H1 (cell line): ENCODE measurements around the gene FIBIN. TPM values are rescaled to one million over a fixed set of nuclear protein-coding genes. Genes with fewer than 3 reads are reported as not detected.

Experiments used
- CBX5 ChIP-seq: fragments of 300-800, 300-1000 bp; sonication (generic); IDR thresholded peaks from 2 replicates; pipeline ENCODE4 v1.7.1; 2016; ENCODE audit warnings: antibody characterized with exemption, low read length, low read depth
- E2F6 ChIP-seq: IDR thresholded peaks from 2 replicates; pipeline ENCODE4 v1.6.1; 2012; ENCODE audit warnings: inconsistent platforms
- NANOG ChIP-seq: IDR thresholded peaks from 2 replicates; pipeline ENCODE4 v1.6.1; 2011; ENCODE audit warnings: low read length, low read depth, mild to moderate bottlenecking, inconsistent platforms; ENCODE audit not compliant: insufficient read depth, poor library complexity, severe bottlenecking
- RFX5 ChIP-seq: IDR thresholded peaks from 2 replicates; pipeline ENCODE4 v1.6.1; 2011; ENCODE audit warnings: low read depth, low read length, improper control_type of control experiment, borderline replicate concordance
- SAP30 ChIP-seq: fragments of 300-600 bp; sonication (generic); IDR thresholded peaks from 2 replicates; pipeline ENCODE4 v1.7.1; 2012; ENCODE audit warnings: low read length, moderate library complexity, mild to moderate bottlenecking, inconsistent platforms; ENCODE audit not compliant: insufficient read depth, insufficient replicate concordance
- polyA plus RNA-seq, 7 experiments: library from polyadenylated mRNA; depleted of rRNA in 3 of 7; stranded (reverse) in 5 of 7; unstranded in 2 of 7; fragments of >200 nt in 5 of 7; fragments of 200-250 nt in 2 of 7; gene quantifications; 1 replicate in 5 of 7; 2 replicates in 1 of 7; 4 replicates in 1 of 7; pipeline versions ENCODE4 v1.2.1 to v1.2.3, GENCODE V29; 2011 to 2013; ENCODE audit warnings: missing spikeins in 2 of 7, mixed read lengths in 2 of 7
- total RNA-seq: library from RNA; stranded (reverse); fragmentation: NEBNext Ultra II Directional; extraction: Animal tissue kit (Norgen Biotek cat#: 25700); gene quantifications from 2 replicates; pipeline ENCODE4 v1.2.1, GENCODE V29; 2021

Gene FIBIN
- total and polyA plus RNA-seq, 2 of the 8 experiments (the other 6 are each of a cell fraction or from before 2014, with no cell fraction given) = 0.38 to 0.45 TPM

- TF ChIP-seq NANOG (no peak), RFX5 (no peak), E2F6 (no peak), SAP30 (no peak), CBX5 (no peak)
Measured at GRCh38 chr11:27011560-27012233, 17.8 kb downstream of the FIBIN start (continued).
